ENCODE results near the gene ENOPH1.

The ENOPH1 gene

DNA sequence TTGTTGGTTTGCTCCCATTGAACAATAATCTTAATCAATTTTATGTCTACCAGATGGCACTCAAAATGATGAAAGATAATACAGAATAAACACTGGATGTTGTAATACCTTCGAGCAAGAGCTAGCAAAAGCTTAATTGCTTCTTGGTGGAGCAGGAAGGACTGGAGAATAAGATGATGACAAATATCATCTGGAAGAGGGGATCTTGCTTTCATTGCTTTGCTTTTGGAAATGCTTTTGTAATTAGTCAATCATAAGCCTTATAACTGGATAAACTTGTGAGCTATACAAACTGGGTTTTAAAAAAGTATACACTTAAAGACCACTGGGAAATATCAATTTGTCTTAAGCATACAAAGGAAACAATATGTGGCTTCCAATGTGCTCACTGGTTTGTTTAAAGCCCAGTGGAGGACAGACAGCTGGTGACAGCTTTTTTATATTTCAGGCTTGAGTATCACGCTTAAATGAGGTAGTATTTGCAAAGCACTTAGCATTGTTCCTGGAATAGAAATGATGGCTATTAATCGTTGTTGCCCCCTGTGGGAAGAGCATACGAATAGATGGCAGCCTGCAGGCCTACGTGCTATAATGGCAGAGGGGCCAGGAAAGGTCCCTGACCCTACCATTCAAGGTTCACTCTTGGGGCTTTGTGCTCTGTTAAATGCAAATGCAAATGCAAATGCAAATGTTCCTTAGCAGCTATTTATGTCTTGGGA, 70.2 kb downstream of the ENOPH1 start:
- no peak for DNase-seq (ENCODE audit: low spot score)
- in situ Hi-C loops (cut with MboI; ENCODE audit: low sequenced_read_pairs, unreplicated experiment) = no loop called here
- TF ChIP-seq, protein P1, sequence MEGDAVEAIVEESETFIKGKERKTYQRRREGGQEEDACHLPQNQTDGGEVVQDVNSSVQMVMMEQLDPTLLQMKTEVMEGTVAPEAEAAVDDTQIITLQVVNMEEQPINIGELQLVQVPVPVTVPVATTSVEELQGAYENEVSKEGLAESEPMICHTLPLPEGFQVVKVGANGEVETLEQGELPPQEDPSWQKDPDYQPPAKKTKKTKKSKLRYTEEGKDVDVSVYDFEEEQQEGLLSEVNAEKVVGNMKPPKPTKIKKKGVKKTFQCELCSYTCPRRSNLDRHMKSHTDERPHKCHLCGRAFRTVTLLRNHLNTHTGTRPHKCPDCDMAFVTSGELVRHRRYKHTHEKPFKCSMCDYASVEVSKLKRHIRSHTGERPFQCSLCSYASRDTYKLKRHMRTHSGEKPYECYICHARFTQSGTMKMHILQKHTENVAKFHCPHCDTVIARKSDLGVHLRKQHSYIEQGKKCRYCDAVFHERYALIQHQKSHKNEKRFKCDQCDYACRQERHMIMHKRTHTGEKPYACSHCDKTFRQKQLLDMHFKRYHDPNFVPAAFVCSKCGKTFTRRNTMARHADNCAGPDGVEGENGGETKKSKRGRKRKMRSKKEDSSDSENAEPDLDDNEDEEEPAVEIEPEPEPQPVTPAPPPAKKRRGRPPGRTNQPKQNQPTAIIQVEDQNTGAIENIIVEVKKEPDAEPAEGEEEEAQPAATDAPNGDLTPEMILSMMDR (IDR thresholded peaks at IDR 0.05; ENCODE audit: borderline replicate concordance, control extremely low read depth, extremely low read depth, insufficient read depth, missing control alignments) = no peak

GRCh38 chr4:82501154-82501442, 70.7 kb downstream of the ENOPH1 start:
- DNase-seq (ENCODE audit: low spot score) = no peak
- in situ Hi-C loops (cut with MboI; ENCODE audit: low sequenced_read_pairs, unreplicated experiment) = no loop called here
- TF ChIP-seq, protein P1 (IDR thresholded peaks at IDR 0.05; ENCODE audit: borderline replicate concordance, control extremely low read depth, extremely low read depth, insufficient read depth, missing control alignments) = no peak

DNA sequence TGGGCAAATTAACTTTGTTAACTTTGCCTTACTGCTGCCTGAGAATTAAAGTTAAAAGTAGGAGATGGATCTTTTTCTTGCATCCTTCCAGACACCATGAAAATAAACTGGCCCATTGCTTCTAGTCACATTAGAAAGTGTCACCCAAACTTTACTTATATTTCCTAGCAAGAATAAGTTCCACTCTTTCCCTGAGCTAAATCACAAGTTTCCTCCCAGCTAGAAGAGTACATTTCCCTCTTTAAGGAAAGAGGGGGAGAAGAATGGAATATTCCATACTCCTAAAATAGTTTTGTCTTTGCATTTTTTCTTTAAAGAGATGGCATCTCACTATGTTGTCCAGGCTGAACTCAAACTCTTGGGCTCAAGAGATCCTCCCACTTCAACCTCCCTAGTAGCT, 77.6 kb downstream of the ENOPH1 start:
- in situ Hi-C loops (cut with MboI; ENCODE audit: low sequenced_read_pairs, unreplicated experiment) = no loop called here
- TF ChIP-seq, protein P1 (IDR thresholded peaks at IDR 0.05; ENCODE audit: borderline replicate concordance, control extremely low read depth, extremely low read depth, insufficient read depth, missing control alignments) = no peak

DNA sequence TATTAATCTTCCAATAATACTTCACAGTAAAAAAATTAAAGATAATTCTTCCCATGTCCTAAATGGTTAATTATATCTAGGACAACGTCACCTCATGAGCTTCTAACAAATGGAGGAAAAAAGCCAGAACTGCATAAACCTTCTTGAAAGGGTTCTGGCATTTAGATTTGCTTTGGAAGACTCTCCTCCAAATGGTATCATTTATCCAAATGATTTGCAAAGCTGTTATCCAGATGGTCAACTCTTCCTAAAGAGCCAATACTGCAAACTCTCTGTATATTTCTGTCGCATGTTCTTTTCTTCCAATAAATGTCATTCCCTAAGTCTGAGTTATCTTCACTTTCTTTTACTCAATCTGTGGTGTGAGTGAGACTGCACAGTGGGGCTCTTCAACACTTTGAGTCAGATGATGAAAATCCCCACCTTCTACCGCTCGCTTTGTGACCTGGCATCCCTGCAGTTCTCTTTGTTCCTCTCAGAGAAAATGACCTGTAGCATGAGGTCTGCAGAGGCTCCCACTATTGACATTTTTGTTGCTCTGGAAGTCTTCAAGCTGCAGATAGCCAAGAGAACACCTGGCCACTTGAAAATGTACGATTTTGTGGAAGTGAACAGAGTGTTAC, 78.5 kb downstream of the ENOPH1 start:
- in situ Hi-C loops (cut with MboI; ENCODE audit: low sequenced_read_pairs, unreplicated experiment) = no loop called here
- DNase-seq (ENCODE audit: low spot score) = no peak
- TF ChIP-seq, protein P1 (IDR thresholded peaks at IDR 0.05; ENCODE audit: borderline replicate concordance, control extremely low read depth, extremely low read depth, insufficient read depth, missing control alignments) = no peak

More for the DNA sequence above, 77.6 kb downstream of the ENOPH1 start:
- no peak for DNase-seq (ENCODE audit: low spot score)

GRCh38 chr4:82510216-82510615, 79.8 kb downstream of the ENOPH1 start:
- no peak for DNase-seq (ENCODE audit: low spot score)
- TF ChIP-seq, protein P1 (IDR thresholded peaks at IDR 0.05; ENCODE audit: borderline replicate concordance, control extremely low read depth, extremely low read depth, insufficient read depth, missing control alignments) = no peak
- in situ Hi-C loops (cut with MboI; ENCODE audit: low sequenced_read_pairs, unreplicated experiment) = no loop called here
